LHCN-M2 (cell line): ENCODE results near the gene OR4F3. TPM values are rescaled to one million over a fixed set of nuclear protein-coding genes. Genes with fewer than 3 reads are reported as not detected.
"Not testable (repeated sequence)": the region's sequence is repeated elsewhere in the genome, so short reads cannot be mapped to it uniquely, and the experiment has no call there.

Source experiments
- DNase-seq: peaks from one replicate; pipeline ENCODE4 v3.0.0-alpha.2; 2012; ENCODE audit warnings: low read depth
- polyA plus RNA-seq: library from polyadenylated mRNA; unstranded; fragments of >200 nt; gene quantifications from one replicate; pipeline ENCODE4 v1.2.1, GENCODE V29; 2012; ENCODE audit warnings: missing spikeins
- total RNA-seq: library from RNA; depleted of rRNA; stranded (reverse); fragments of >200 nt; gene quantifications from 2 replicates; pipeline ENCODE4 v1.2.3, GENCODE V29; 2014; rRNA removed

The OR4F3 gene
- not detected in 2 replicates for total RNA-seq
- polyA plus RNA-seq, result not detected

GRCh38 chr5:181366968-181367367 lies at the start of gene OR4F3:
OR4F3 (plus strand) TSS chr5:181367268.
- not testable (repeated sequence) for DNase-seq

Other genes starting within 250 kb of the OR4F3 start
- not detected in 2 replicates for gene OR2V1, start 236.1 kb upstream of the OR4F3 start, total RNA-seq
- gene OR2V2, start 219.7 kb upstream of the OR4F3 start, total RNA-seq, result not detected in 2 replicates
- gene TRIM7, start 162.1 kb upstream of the OR4F3 start, total RNA-seq, result 1.5 and 1.6 TPM in 2 replicates
- 14.4 and 18.8 TPM in 2 replicates for gene TRIM41, start 144.0 kb upstream of the OR4F3 start, total RNA-seq
- gene RACK1, start 123.4 kb upstream of the OR4F3 start, total RNA-seq, result 2,805 and 3,118 TPM in 2 replicates
- 3.4 and 5.7 TPM in 2 replicates for gene TRIM52, start 106.1 kb upstream of the OR4F3 start, total RNA-seq